CD4-positive, alpha-beta T cell treated with Interleukin-6 at 100 ng/mL for 8 hours (primary cell): Measurements from ENCODE around the gene WDFY3.

Experiments
- DNase-seq: peaks from one replicate; pipeline ENCODE4 v3.0.0-alpha.2; 2020; ENCODE audit warnings: mixed read lengths, low spot score

WDFY3 gene

GRCh38 chr4:84792366-84793301 is 173.9 kb downstream of the WDFY3 start:
- no peak for DNase-seq

GRCh38 chr4:84790769-84791565 is 175.5 kb downstream of the WDFY3 start:
- DNase-seq = no peak

GRCh38 chr4:84786478-84786877 is 180.0 kb downstream of the WDFY3 start:
- DNase-seq = no peak

GRCh38 chr4:84782517-84782916 is 184.0 kb downstream of the WDFY3 start:
- no peak for DNase-seq

- DNase-seq = no peak
Observed at GRCh38 chr4:84780719-84781118, 185.8 kb downstream of the WDFY3 start.

GRCh38 chr4:84778041-84778440 is 188.4 kb downstream of the WDFY3 start:
- DNase-seq = no peak

GRCh38 chr4:84767168-84767567 is 199.3 kb downstream of the WDFY3 start:
- DNase-seq = no peak

GRCh38 chr4:84753321-84753972 is 213.0 kb downstream of the WDFY3 start:
- DNase-seq = no peak

- no peak for DNase-seq
Observed at GRCh38 chr4:84751707-84752106, 214.8 kb downstream of the WDFY3 start.

- no peak for DNase-seq
Observed at GRCh38 chr4:84750960-84751283, 215.6 kb downstream of the WDFY3 start.

GRCh38 chr4:84750260-84750959 is 216.1 kb downstream of the WDFY3 start:
- no peak for DNase-seq

GRCh38 chr4:84740057-84740456 is 226.4 kb downstream of the WDFY3 start:
- no peak for DNase-seq

- no peak for DNase-seq
Observed at GRCh38 chr4:84738622-84739021, 227.9 kb downstream of the WDFY3 start.

- DNase-seq = no peak
Observed at GRCh38 chr4:84737656-84738055, 228.8 kb downstream of the WDFY3 start.

- DNase-seq = no peak
Observed at GRCh38 chr4:84734037-84734436, 232.5 kb downstream of the WDFY3 start.

- no peak for DNase-seq
Observed at GRCh38 chr4:84733343-84734033, 233.0 kb downstream of the WDFY3 start.

- no peak for DNase-seq
Observed at GRCh38 chr4:84730375-84730774, 236.1 kb downstream of the WDFY3 start.

- DNase-seq = no peak
Observed at GRCh38 chr4:84727491-84727890, 239.0 kb downstream of the WDFY3 start.

GRCh38 chr4:84726356-84726755 is 240.1 kb downstream of the WDFY3 start:
- no peak for DNase-seq

- DNase-seq = no peak
Observed at GRCh38 chr4:84722720-84723119, 243.8 kb downstream of the WDFY3 start.

GRCh38 chr4:84719115-84719514 is 247.4 kb downstream of the WDFY3 start:
- DNase-seq = no peak
